H1 (cell line): ENCODE measurements around the gene DCHS1. TPM values are rescaled to one million over a fixed set of nuclear protein-coding genes. Genes with fewer than 3 reads are reported as not detected.

Experiments
- polyA plus RNA-seq, 7 experiments: library from polyadenylated mRNA; depleted of rRNA in 3 of 7; stranded (reverse) in 5 of 7; unstranded in 2 of 7; fragments of >200 nt in 5 of 7; fragments of 200-250 nt in 2 of 7; gene quantifications; 1 replicate in 5 of 7; 2 replicates in 1 of 7; 4 replicates in 1 of 7; pipeline versions ENCODE4 v1.2.1 to v1.2.3, GENCODE V29; 2011 to 2013; ENCODE audit warnings: missing spikeins in 2 of 7, mixed read lengths in 2 of 7
- total RNA-seq: library from RNA; stranded (reverse); fragmentation: NEBNext Ultra II Directional; extraction: Animal tissue kit (Norgen Biotek cat#: 25700); gene quantifications from 2 replicates; pipeline ENCODE4 v1.2.1, GENCODE V29; 2021

DCHS1 gene
- total and polyA plus RNA-seq, 2 of the 8 experiments (the other 6 are each of a cell fraction or from before 2014, with no cell fraction given): 8.2 to 10.5 TPM

Other genes starting within 250 kb of the DCHS1 start
- 23.6 and 23.9 TPM in 2 replicates for gene APBB1, start 236.7 kb downstream of the DCHS1 start, total RNA-seq
- 33.1 and 44.7 TPM in 2 replicates for gene APBB1, start 236.7 kb downstream of the DCHS1 start, polyA plus RNA-seq (2011; rRNA removed)
- gene HPX, start 214.8 kb downstream of the DCHS1 start, total RNA-seq: 0.44 and 0.80 TPM in 2 replicates
- 0.96 and 0.97 TPM in 2 replicates for gene HPX, start 214.8 kb downstream of the DCHS1 start, polyA plus RNA-seq (2011; rRNA removed)
- 14.3 and 15.7 TPM in 2 replicates for gene TRIM3, start 181.9 kb downstream of the DCHS1 start, total RNA-seq
- 10.7 and 16.2 TPM in 2 replicates for gene TRIM3, start 181.9 kb downstream of the DCHS1 start, polyA plus RNA-seq (2011; rRNA removed)
- 48.7 and 51.1 TPM in 2 replicates for gene ARFIP2, start 174.5 kb downstream of the DCHS1 start, total RNA-seq
- 48.3 and 50.3 TPM in 2 replicates for gene ARFIP2, start 174.5 kb downstream of the DCHS1 start, polyA plus RNA-seq (2011; rRNA removed)
- gene TIMM10B, start 174.3 kb downstream of the DCHS1 start, total RNA-seq: 38.2 and 45.6 TPM in 2 replicates
- gene TIMM10B, start 174.3 kb downstream of the DCHS1 start, polyA plus RNA-seq (2011; rRNA removed): 47.8 and 56.0 TPM in 2 replicates
- 4.2 and 5.0 TPM in 2 replicates for gene DNHD1, start 158.5 kb downstream of the DCHS1 start, total RNA-seq
- 6.8 and 7.6 TPM in 2 replicates for gene DNHD1, start 158.5 kb downstream of the DCHS1 start, polyA plus RNA-seq (2011; rRNA removed)
- gene RRP8, start 52.2 kb downstream of the DCHS1 start, total RNA-seq: 14.9 and 15.4 TPM in 2 replicates
- gene RRP8, start 52.2 kb downstream of the DCHS1 start, polyA plus RNA-seq (2011; rRNA removed): 3.6 and 4.2 TPM in 2 replicates
- 91.4 and 103 TPM in 2 replicates for gene ILK, start 52.0 kb downstream of the DCHS1 start, total RNA-seq
- gene ILK, start 52.0 kb downstream of the DCHS1 start, polyA plus RNA-seq (2011; rRNA removed): 117 and 132 TPM in 2 replicates
- 128 and 153 TPM in 2 replicates for gene TAF10, start 43.6 kb downstream of the DCHS1 start, total RNA-seq
- gene TAF10, start 43.6 kb downstream of the DCHS1 start, polyA plus RNA-seq (2011; rRNA removed): 213 and 242 TPM in 2 replicates
- 34.9 and 36.1 TPM in 2 replicates for gene TPP1, start 36.4 kb downstream of the DCHS1 start, total RNA-seq
- 58.4 and 77.5 TPM in 2 replicates for gene TPP1, start 36.4 kb downstream of the DCHS1 start, polyA plus RNA-seq (2011; rRNA removed)
- 70.5 and 71.7 TPM in 2 replicates for gene MRPL17, start 27.5 kb upstream of the DCHS1 start, total RNA-seq
- 44.5 and 55.7 TPM in 2 replicates for gene MRPL17, start 27.5 kb upstream of the DCHS1 start, polyA plus RNA-seq (2011; rRNA removed)
- gene OR2AG2, start 116.2 kb upstream of the DCHS1 start, total RNA-seq: 0.17 and 0.22 TPM in 2 replicates
- gene OR2AG2, start 116.2 kb upstream of the DCHS1 start, polyA plus RNA-seq (2011; rRNA removed): 0.49 and 0.74 TPM in 2 replicates
- gene OR2AG1, start 127.2 kb upstream of the DCHS1 start, total RNA-seq: not detected in 2 replicates
- not detected in 2 replicates for gene OR2AG1, start 127.2 kb upstream of the DCHS1 start, polyA plus RNA-seq (2011; rRNA removed)
- 0.10 and 0.20 TPM in 2 replicates for gene OR6A2, start 143.9 kb upstream of the DCHS1 start, total RNA-seq
- 0.14 TPM in 2 replicates for gene OR6A2, start 143.9 kb upstream of the DCHS1 start, polyA plus RNA-seq (2011; rRNA removed)
- not detected in 2 replicates for gene OR10A5, start 189.9 kb upstream of the DCHS1 start, total RNA-seq
- not detected in 2 replicates for gene OR10A5, start 189.9 kb upstream of the DCHS1 start, polyA plus RNA-seq (2011; rRNA removed)
- gene OR10A2, start 207.2 kb upstream of the DCHS1 start, total RNA-seq: not detected in 2 replicates
- gene OR10A2, start 207.2 kb upstream of the DCHS1 start, polyA plus RNA-seq (2011; rRNA removed): not detected in 2 replicates
- not detected in 2 replicates for gene OR10A4, start 220.8 kb upstream of the DCHS1 start, total RNA-seq
- gene OR10A4, start 220.8 kb upstream of the DCHS1 start, polyA plus RNA-seq (2011; rRNA removed): not detected in 2 replicates
- 0.29 TPM in 1 of 2 replicates, not detected in the other for gene OR2D2, start 236.7 kb upstream of the DCHS1 start, total RNA-seq
- gene OR2D2, start 236.7 kb upstream of the DCHS1 start, polyA plus RNA-seq (2011; rRNA removed): 0.08 and 0.15 TPM in 2 replicates